HCT116 (cell line): ENCODE measurements around the gene ANTXR2.

ENCODE experiments used
- CTCF ChIP-seq, 3 experiments: fragments of 200-600 bp in 1 of 3; sonication (generic) in 1 of 3; IDR thresholded peaks in 2 of 3; conservative IDR thresholded peaks in 1 of 3; 2 replicates each; pipeline ENCODE4 v1.5.1; 2012 to 2017; ENCODE audit warnings: low read depth in 2 of 3, low read length in 2 of 3, antibody characterized with exemption in 1 of 3, borderline replicate concordance in 1 of 3, control low read depth in 1 of 3, mild to moderate bottlenecking in 1 of 3, mixed read lengths in 1 of 3, mixed run types in 1 of 3, moderate library complexity in 1 of 3; ENCODE audit not compliant: insufficient read depth in 1 of 3
- TCF7L2 ChIP-seq: IDR thresholded peaks from 2 replicates; pipeline ENCODE4 v1.7.0; 2011; ENCODE audit warnings: borderline replicate concordance, inconsistent platforms; ENCODE audit not compliant: insufficient read depth, insufficient read length; ENCODE audit errors: extremely low read depth
- YY1 ChIP-seq: IDR thresholded peaks from 2 replicates; pipeline ENCODE4 v1.6.1; 2011; ENCODE audit warnings: low read length, low read depth, moderate library complexity, mild to moderate bottlenecking; ENCODE audit not compliant: insufficient replicate concordance; ENCODE audit errors: extremely low read depth

GRCh38 chr4:80107374-80107773 is 34.3 kb upstream of the ANTXR2 start:
- TF ChIP-seq TCF7L2: no peak
- TF ChIP-seq CTCF (IDR thresholded peaks at IDR 0.05 in 2 of 3, conservative IDR thresholded peaks at IDR 0.05 in 1 of 3; ENCODE audit: borderline replicate concordance in 1 of 3, insufficient read depth in 1 of 3, low read depth in 2 of 3, low read length in 2 of 3): no peak
- no peak for TF ChIP-seq YY1
